ENCODE results near the gene APBB3.

Gene APBB3

DNA sequence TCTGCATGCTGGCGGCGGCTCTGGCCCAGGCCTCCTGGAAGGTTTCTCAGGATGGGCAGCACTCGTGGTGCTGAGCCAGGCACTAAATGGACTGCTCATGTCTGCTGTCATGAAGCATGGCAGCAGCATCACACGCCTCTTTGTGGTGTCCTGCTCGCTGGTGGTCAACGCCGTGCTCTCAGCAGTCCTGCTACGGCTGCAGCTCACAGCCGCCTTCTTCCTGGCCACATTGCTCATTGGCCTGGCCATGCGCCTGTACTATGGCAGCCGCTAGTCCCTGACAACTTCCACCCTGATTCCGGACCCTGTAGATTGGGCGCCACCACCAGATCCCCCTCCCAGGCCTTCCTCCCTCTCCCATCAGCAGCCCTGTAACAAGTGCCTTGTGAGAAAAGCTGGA, 3.5 kb upstream of the APBB3 start:
- H3K4me3 ChIP-seq (ENCODE audit: low read depth, low read length) = no peak overlapping the region
- TF ChIP-seq, protein P1, sequence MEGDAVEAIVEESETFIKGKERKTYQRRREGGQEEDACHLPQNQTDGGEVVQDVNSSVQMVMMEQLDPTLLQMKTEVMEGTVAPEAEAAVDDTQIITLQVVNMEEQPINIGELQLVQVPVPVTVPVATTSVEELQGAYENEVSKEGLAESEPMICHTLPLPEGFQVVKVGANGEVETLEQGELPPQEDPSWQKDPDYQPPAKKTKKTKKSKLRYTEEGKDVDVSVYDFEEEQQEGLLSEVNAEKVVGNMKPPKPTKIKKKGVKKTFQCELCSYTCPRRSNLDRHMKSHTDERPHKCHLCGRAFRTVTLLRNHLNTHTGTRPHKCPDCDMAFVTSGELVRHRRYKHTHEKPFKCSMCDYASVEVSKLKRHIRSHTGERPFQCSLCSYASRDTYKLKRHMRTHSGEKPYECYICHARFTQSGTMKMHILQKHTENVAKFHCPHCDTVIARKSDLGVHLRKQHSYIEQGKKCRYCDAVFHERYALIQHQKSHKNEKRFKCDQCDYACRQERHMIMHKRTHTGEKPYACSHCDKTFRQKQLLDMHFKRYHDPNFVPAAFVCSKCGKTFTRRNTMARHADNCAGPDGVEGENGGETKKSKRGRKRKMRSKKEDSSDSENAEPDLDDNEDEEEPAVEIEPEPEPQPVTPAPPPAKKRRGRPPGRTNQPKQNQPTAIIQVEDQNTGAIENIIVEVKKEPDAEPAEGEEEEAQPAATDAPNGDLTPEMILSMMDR (IDR thresholded peaks at IDR 0.05; ENCODE audit: low read depth, low read length) = no peak

DNA sequence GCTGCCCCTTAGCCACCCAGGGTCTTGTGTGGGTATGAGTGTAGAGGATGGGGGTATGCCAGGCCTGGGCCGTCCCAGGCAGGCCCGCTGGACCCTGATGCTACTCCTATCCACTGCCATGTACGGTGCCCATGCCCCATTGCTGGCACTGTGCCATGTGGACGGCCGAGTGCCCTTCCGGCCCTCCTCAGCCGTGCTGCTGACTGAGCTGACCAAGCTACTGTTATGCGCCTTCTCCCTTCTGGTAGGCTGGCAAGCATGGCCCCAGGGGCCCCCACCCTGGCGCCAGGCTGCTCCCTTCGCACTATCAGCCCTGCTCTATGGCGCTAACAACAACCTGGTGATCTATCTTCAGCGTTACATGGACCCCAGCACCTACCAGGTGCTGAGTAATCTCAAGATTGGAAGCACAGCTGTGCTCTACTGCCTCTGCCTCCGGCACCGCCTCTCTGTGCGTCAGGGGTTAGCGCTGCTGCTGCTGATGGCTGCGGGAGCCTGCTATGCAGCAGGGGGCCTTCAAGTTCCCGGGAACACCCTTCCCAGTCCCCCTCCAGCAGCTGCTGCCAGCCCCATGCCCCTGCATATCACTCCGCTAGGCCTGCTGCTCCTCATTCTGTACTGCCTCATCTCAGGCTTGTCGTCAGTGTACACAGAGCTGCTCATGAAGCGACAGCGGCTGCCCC, 2.9 kb upstream of the APBB3 start:
- TF ChIP-seq, protein P1 (IDR thresholded peaks at IDR 0.05; ENCODE audit: low read depth, low read length) = no peak
- H3K4me3 ChIP-seq (ENCODE audit: low read depth, low read length) = no peak overlapping the region

GRCh38 chr5:140566665-140567064, 2.3 kb upstream of the APBB3 start:
- TF ChIP-seq, protein P1 (IDR thresholded peaks at IDR 0.05; ENCODE audit: low read depth, low read length) = no peak
- no peak overlapping the region for H3K4me3 ChIP-seq (ENCODE audit: low read depth, low read length)

DNA sequence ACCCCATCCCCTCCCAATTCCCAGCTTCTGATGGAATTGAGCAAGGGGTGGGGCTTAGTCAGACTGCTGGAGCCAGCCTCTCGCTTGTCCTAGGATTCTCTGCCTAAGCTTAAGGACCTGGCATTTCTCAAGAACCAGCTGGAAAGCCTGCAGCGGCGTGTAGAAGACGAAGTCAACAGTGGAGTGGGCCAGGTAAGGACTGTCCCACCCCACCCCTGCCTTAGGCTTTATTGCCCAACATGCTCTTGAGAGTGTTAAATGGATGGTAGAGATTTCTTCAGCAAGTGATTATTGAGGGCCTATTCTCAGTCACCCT, 1.3 kb upstream of the APBB3 start:
- TF ChIP-seq, protein P1 (IDR thresholded peaks at IDR 0.05; ENCODE audit: low read depth, low read length) = no peak
- H3K4me3 ChIP-seq (ENCODE audit: low read depth, low read length) = peak overlapping the region; percentile 96

DNA sequence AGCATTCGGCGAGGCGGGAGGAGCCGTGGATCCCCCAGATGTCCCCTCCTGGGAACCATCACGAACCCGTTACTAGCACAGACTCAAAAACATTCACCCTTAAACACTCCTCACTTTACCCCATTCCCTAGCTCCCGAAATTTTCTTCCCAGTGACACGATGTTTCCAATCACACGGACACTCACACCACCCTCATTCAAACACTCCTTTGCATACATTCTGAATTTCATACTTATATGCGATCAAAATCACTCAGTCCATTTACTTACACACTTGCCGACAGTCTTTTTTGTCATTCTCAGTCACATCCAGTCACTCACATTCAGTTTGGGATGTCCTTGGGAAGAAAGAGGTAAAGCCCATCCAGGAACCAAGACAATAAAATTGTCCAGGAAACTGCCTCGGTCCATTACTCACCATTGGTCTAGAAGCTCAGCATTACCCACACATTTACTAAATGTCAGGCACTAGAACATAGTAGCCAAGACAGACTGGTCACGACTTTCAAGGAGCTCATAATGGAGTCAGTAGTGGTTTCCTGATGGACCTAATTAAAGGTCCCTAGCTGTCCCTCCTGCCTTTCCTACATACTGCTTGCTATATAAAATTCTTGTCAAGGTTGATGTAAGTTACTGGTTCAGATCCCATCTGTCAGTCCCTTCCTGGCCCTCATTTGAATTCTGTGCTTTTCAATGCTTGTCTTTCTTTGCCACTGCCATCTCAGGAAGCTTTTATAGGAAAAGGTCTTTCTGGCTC, 804 bp upstream of the APBB3 start:
- TF ChIP-seq, protein P1 (IDR thresholded peaks at IDR 0.05; ENCODE audit: low read depth, low read length) = no peak
- H3K4me3 ChIP-seq (ENCODE audit: low read depth, low read length) = peak overlapping the region; percentile 96

- TF ChIP-seq, protein P1 (IDR thresholded peaks at IDR 0.05; ENCODE audit: low read depth, low read length) = no peak
- H3K4me3 ChIP-seq (ENCODE audit: low read depth, low read length) = peak overlapping the region; percentile 96
Observed at GRCh38 chr5:140563596-140563995, 802 bp downstream of the APBB3 start.

DNA sequence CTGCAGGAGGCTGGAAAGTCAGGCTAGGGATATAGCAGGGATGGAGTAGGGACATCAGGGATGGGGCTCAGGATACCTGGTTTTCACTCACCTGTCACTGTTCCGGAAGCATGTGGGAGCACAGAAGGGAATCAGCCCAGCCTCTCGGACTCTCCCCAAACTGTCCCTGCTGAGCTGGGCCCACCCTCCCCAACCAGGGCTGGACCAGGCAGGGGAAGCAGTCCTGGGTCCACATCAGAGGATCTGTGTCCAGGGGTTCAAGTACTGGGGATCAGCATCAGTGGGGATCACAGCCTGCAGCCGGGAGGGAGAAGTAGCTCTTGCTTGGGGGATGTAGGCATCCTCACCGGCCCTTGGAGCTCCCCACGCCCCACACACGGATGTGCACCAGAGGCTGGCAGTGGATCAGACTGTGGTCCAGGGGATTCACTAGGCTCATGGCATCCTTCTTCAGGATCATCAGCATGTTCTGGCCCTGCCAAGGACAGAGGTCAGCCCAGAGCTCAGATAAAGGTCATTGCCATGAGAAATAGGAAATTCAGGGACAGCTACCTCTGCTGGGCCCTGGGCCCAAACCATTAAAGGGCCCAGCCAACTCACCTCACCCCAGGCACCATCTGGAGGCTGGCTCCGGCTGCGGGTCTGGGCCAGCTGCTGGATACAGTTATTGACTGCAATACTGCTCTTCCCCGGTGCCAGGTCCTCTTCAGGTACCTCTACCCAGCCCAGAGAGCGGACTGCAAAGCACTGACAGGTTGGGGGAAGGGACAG, 2.5 kb downstream of the APBB3 start:
- TF ChIP-seq, protein P1 (IDR thresholded peaks at IDR 0.05; ENCODE audit: low read depth, low read length) = no peak
- H3K4me3 ChIP-seq (ENCODE audit: low read depth, low read length) = no peak overlapping the region
